ENCODE data around the gene RSRC2.
"Not testable (repeated sequence)": the region's sequence is repeated elsewhere in the genome, so short reads cannot be mapped to it uniquely, and the experiment has no call there.

The RSRC2 gene

DNA sequence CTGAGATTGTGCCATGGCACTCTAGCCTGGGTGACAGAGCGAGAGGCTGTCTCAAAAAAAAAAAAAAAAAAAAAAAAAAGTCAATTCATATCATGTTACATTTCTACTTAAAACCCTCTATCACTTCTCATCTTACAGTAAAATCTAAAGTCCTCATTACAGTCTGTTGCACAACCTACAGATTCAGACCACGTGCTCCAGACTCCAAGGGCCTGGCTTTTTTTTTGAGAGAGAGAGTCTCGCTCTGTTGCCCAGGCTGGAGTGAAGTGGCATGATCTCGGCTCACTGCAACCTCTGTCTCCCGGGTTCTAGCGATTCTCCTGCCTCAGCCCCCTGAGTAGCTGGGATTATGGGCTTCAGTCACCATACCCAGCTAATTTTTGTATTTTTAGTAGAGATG, 40.4 kb downstream of the RSRC2 start:
- not testable (repeated sequence) for DNase-seq (ENCODE audit: low read depth, low spot score)

DNA sequence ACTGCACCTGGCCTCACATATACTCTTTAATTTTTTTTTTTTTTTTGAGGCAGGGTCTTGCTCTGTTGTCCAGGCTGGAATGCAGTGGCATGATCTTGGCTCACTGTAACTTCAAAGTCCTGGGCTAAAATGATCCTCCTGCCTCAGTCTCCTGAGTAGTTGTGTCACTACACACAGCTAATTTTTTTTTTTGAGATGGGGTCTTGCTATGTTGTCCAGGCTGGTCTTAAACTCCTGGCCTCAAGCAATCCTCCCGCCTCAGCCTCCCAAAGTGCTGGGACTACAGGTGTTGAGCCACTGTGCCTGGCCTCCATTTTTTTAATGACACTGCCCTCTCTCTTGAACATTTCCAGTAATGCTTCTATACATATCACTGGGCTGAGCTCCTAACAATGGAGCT, 42.4 kb downstream of the RSRC2 start:
- DNase-seq (ENCODE audit: low read depth, low spot score), result not testable (repeated sequence)

DNA sequence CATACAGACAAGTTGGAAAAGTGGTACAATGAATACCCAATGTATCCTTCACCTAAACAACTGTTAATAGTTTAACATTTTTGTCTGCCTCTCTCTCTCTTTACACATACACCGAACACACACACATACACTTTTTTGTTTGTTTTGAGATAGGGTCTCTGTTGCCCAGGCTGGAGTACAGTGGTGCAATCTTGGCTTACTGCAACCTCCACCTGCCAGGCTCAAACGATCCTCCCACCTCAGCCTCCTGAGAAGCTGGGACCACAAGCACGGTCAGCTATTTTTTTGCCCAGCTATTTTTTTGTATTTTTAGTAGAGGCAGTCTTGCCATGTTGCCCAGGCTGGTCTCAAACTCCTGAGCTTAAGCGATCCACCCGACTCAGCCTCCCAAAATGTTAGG, 42.8 kb downstream of the RSRC2 start:
- no peak for DNase-seq (ENCODE audit: low read depth, low spot score)

DNA sequence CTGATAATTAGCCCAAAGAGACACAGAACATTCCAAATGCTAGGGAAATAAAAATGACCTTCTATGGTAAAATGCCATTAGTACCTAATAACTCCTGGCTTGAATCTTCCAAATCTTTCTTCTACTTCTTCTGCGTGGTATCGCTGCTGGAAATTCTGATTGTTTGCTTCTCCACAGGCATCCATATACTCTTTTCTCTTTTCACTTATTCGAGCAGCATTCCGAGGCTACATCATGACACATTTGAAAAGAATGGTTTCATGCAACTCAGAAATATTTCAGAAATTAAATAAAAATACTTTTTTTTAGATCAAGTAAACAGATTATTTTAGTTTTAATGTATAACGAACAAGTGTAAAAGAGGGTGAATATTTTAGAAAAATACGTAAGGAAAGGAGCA, 44.9 kb downstream of the RSRC2 start:
- no peak for DNase-seq (ENCODE audit: low read depth, low spot score)

DNA sequence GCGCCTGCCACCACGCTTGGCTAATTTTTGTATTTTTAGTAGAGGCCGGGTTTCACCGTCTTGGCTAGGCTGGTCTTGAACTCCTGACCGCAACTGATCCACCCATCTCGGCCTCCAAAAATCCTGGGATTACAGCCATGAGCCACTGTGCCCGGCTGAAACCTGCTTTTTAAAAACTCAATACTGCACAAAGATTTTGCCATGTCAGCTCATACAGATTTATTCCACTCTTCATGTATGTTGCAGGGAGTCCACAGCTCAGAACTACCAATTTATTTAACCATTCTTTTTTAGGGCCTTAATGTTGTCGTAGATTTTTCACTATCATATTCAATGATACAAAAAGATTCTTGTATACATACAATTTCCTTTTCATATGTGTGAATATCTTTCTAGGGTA, 46.0 kb downstream of the RSRC2 start:
- no peak for DNase-seq (ENCODE audit: low read depth, low spot score)

DNA sequence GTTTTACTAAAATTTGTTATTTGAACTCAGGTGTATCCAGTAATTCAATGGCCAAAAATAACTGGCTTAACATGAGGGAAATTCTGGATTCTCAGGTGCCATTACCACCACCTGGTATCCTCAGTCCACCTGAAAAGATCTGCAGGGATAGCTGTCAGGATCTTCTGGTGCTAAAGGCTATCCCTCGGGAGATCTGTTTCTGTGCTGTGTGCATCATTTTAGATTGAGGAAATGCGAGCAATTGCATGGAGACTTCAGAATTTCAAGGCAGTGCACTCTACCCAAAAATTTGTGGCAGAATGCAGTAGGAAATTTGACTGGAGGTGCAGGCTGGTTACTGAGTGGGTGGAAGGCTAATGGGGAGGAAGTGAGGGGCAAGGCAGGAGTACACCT, 52.4 kb downstream of the RSRC2 start:
- DNase-seq (ENCODE audit: low read depth, low spot score), result no peak

DNA sequence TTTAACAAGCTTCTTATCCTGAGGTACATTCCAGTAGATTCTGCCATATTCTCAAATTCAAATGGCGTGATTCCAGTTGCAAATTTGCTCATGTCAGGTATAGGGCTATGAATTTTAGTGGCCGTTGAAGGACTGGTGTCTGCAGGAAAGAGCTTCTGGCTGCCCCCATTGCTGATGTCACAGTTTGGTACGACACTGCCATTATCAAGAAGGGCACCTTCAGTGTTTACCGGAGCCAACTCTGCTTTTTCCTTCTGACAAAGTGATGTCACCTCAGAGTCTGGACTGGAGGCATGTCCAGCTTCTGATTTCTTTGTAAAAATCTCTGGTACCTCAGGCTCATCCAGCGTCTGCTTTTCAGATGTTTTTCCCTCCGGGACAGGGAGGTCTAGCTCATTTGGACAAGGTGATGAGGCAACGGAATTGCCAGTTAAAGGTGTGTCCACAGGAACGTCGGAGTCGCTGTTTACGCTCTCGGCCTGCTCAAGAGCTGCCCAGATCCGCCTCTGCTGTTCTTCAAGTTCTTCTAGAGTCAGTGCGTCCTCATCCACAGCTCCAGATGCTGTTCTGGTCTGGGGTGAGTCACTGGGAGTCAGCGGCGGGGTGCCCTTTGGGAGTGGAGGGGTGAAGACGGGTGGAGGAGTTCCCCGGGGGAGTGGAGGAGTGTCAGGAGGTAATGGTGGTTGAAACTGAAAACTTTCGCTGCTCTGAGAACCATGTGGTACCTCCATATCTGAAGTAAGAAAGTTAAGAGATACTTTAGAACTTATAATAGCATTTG, 53.0 kb downstream of the RSRC2 start:
- no peak for DNase-seq (ENCODE audit: low read depth, low spot score)

DNA sequence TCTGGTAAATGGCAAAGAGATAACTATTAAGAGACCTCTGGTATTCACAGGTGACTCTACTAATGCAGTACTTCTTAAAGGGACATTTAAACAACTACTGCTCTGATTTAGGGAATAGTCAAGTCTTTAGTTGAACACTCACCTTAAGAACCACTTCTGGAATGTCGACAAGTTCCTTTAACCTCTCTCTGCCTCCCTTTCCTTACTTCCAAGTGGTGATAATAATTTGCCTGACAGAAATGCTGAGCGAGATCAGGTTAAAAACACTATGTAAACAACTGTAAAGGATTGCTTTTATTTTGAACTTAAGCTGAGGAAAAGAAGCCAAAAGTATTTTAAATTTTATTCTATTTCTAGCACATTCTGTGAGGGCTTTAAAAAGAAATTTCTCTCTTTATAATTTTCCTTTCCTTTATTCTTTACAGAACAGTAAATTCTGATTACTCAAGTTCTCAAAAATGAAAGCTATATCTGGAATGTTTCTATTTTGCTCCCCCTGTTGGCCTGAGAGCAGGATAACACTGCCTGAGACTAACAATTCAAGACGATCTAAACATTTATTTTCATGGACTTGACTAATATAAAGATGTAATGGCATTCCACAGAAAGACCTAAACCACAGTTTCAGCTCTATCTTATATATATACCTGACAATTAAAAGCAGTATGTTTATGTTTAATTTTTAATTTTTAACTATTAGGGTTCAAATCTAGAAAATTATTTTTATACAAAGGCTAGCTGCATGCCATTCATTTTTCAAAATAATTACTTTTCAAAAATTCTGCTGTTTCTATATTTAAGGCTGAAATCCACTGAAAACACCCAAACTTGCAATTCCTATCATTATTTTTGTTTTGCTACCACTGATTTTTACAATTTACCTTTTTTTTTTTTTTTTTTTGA, 55.2 kb downstream of the RSRC2 start:
- DNase-seq (ENCODE audit: low read depth, low spot score), result no peak

DNA sequence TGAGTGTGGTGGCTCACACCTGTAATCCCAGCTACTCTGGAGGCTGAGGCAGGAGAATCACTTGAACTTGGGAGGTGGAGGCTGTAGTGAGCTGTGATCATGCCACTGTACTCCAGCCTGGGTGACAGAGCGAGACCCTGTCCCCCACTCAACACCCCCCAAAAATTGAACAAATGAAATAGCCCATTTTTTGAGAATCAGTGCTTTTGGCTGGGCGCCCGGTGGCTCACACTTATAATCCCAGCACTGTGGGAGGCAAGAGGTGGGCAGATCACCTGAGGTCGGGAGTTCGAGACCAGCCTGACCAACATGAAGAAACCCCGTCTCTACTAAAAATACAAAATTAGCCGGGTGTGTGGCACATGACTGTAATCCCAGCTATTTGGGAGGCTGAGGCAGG, 56.2 kb downstream of the RSRC2 start:
- not testable (repeated sequence) for DNase-seq (ENCODE audit: low read depth, low spot score)

DNA sequence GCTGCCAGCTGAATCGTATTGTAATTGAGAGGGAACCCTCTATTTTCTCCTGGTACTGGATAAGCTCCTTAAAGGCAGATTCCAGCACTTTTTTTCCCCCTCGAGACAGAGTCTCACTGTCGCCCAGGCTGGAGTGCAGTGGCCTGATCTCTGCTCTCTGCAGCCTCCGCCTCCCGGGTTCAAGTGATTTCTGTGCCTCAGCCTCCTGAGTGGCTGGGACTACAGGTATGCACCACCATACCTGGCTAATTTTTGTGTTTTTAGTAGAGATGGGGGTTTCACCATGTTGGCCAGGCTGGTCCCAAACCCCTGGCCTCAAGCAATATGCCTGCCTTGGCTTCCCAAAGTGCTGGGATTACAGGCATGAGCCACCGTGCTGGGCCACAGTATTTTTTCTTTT, 56.9 kb downstream of the RSRC2 start:
- DNase-seq (ENCODE audit: low read depth, low spot score), result not testable (repeated sequence)

DNA sequence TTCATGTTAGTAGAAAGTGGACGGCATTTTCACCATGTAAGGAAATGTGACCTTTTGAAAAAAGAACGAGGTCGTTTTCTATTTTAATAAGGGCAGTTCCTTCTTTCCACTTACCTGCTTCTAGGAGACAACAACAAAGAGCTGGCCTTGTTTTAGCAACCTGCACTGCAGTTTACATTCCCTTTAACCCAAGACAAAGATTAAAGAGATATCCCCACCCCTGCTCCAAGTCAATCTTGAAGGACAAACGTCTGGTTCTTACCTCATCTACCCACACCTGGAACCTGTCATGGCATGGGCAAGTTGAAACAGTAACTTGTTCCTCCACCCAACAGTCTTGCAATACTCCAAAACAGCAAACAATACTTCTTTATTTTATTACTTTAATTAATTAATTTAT, 58.8 kb downstream of the RSRC2 start:
- peak; percentile 35 for DNase-seq (ENCODE audit: low read depth, low spot score)

DNA sequence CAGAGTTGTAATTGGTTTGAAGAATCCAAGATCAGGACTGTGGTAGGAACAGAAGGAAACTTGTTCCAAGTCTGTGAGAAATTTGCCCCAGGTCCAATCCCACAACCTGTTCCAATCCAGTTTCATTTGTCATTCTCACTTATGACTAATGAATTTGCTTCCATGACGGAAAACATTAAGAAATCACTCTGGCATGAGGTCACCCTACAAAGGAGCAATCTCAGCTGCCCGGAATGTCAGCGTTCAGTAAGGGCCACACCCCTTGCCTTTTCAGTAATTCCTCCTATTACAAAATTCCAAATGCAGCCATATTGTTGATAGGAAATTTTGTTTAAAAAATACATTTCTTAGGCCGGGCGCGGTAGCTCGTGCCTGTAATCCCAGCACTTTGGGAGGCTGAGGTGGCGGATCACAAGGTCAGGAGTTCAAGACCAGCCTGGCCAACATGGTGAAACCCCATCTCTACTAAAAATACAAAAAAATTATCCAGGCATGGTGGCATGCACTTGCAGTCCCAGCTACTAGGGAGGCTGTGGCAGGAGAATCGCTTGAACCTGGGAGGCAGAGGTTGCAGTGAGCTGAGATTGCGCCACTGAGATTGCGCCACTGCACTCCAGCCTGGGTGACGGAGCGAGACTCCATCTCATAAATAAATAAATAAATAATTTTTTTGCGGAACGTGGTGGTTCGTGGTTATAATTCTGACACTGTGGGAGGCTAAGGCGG, 62.3 kb downstream of the RSRC2 start:
- peak; percentile 27 for DNase-seq (ENCODE audit: low read depth, low spot score)

DNA sequence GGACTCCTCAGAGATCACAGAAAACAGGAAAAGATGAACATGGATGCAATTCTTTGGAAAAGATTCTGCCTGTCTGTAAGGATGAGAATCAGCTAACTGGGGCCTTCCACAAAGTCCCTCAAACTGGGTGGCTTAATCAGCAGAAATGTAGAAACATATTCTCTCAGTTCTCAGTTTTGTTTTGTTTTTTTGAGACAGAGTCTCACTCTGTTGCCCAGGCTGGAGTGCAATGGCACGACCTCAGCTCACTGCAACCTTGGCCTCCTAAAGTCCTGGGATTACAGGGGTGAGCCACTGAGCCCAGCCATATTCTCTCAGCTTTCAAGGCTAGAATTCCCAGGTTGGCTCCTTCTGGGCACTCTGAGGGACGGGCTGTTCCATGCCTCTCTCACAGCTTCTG, 66.1 kb downstream of the RSRC2 start:
- no peak for DNase-seq (ENCODE audit: low read depth, low spot score)

DNA sequence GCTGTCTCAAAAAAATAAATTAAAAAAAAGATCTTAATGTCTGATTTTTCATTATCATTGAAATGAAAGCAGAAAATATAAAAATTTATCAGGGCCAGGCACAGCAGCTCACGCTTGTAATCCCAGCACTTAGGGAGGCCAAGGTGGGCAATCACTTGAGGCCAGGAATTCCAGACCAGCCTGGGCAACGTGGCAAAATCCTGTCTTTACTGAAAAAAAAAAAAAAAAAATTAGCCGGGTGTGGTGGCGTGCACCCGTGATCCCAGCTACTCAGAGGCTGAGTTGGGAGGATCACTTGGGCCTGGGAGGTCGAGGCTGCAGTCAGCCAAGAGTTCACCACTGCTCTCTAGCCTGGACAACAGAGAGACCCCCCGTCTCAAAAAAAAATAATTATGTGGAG, 66.7 kb downstream of the RSRC2 start:
- DNase-seq (ENCODE audit: low read depth, low spot score), result no peak

DNA sequence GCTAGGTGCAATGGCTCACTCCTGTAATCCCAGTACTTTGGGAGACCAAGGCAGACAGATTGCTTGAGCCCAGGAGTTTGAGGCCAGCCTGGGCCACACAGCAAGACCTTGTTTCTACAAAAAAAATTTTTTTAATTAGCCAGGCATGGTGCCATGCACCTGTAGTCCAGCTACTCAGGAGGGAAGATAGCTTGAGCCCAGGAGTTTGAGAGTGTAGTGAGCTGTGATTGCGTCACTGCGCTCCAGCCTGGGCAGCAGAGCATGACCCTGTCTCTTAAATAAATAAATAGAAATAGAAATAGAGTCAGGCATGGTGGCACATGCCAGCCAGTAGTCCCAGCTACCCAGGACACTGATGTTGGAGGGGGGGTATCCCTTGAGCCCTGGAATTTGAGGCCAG, 67.5 kb downstream of the RSRC2 start:
- DNase-seq (ENCODE audit: low read depth, low spot score), result no peak

DNA sequence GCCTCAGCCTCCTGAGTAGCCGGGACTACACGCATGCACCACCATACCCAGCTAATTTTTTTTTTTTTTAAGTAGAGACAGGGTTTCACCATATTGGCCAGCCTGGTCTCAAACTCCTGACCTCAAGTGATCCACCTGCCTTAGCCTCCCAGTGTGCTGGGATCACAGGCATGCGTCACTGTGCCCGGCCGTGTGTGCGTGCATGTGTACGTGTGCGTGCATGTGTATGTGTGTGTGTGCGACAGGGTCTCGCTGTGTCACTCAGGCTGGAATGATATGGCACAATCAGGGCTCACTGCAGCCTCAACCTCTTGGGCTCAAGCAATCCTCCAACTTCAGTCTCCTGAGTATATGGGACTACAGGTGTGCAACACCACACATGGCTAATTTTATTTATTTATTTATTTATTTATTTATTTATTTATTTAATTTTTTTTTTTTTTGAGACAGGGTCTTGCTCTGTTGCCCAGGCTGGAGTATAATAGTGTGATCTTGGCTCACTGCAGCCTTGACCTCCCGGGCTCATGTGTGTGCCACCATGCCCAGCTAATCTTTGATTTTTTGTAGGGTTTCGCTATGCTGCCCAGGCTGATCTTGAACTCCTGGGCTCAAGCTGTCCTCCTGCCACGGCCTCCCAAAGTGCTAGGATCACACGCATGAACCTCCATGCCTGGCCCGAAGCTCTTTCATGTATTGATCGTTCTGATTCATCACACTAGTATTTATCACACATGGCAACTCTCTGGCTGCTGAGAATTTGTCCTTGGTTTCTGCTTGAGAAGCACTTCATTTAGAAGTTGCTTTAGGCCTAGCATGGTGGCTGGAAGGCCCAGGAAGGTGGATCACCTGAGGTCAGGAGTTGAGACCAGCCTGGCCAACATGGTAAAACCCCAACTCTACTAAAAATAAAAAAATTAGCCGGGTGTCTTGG, 68.4 kb downstream of the RSRC2 start:
- no peak for DNase-seq (ENCODE audit: low read depth, low spot score)

DNA sequence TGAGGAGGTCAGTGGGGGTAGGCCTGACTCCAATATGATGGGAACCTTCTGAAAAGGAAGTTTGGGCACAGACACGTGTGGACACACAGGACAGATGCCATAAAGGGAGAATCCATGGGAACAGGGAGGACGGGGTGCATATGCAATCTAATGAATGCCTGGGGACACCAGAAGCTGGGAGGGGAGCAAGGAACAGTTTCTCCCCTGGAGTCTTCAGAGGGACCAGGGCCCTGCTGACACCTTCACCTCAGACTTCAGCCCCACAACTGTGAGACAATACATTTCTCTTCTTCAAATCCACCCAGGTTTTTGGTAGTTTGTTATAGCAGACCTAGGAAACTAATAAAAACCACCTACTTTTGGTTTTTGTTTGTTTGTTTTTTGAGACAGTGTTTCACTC, 69.1 kb downstream of the RSRC2 start:
- no peak for DNase-seq (ENCODE audit: low read depth, low spot score)

DNA sequence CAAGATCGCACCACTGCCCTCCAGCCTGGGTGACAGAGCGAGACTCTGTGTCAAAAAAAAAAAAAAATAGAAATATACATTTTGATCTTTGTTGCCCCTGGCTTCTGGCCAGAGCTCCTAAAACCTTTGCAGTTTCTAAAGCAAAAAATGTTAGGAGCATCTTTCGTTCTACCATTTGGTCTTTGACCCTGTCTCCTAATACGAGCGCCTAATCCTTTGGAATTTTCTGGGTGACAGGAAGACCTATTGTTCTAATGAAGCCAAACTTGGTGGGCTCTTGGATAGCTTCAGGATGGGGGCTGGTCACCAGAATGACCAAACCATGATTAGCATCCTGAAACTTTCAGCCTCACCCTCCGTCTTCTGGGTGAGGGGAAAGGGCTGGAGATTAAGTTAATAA, 72.0 kb downstream of the RSRC2 start:
- no peak for DNase-seq (ENCODE audit: low read depth, low spot score)

DNA sequence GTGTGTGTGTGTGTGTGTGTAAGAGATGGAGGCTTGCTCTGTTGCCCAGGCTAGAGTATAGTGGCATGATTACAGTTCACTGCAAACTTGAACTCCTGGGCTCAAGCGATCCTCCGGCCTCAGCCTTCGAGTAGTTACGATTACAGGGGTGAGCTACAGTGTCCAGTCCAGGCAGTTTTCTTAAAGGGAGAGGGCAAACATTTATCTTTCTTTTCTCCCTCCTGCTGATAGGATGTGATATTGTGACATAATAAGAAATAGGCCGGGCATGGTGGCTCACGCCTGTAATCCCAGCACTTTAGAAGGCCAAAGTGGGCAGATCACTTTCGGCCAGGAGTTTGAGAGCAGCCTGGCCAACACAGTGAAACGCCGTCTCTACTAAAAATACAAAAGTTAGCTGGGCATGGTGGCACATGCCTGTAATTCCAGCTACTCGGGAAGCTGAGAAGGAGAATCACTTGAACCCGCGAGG, 72.5 kb downstream of the RSRC2 start:
- no peak for DNase-seq (ENCODE audit: low read depth, low spot score)

Measured in ELF-1 (cell line).